K562 (cell line): ENCODE results near the gene PTH2. TPM values are rescaled to one million over a fixed set of nuclear protein-coding genes. Genes with fewer than 3 reads are reported as not detected.

Source experiments
- ATAC-seq: fragments of 200-7000 bp; cut with Tn5 transposase; 3 replicates; pipeline ENCODE4 v1.9.1; 2020; ENCODE audit warnings: moderate library complexity
- BruUV-seq: library from RNA; stranded (reverse); fragments of 400-500 nt; replicated peaks from 2 replicates; lab custom pipeline; 2021; lab: Mats Ljungman, UMichigan
- CTCF ChIA-PET: fragments of 300-600 bp; formaldehyde crosslinking; extraction: SDS; loops from one replicate; lab custom pipeline; 2021; ENCODE audit warnings: low intra/inter-chr PET ratio; lab: Yijun Ruan, JAX
- POLR2A ChIA-PET: fragments of 300-600, 350-650 bp; sonication (Branson Sonifier 250); formaldehyde crosslinking; extraction: SDS; loops from one replicate; lab custom pipeline; 2021; ENCODE audit warnings: antibody characterized with exemption, inconsistent platforms; lab: Yijun Ruan, JAX
- DNase-seq, 4 experiments: peaks; one replicate each; pipeline versions ENCODE4 v3.0.0 to v3.0.0-alpha.2; 2011 to 2018; ENCODE audit warnings: low spot score in 3 of 4, mixed read lengths in 3 of 4; ENCODE audit errors: extremely low read depth in 1 of 4
- FAIRE-seq: peaks from 2 replicates; lab custom pipeline; 2011; peaks lifted over from hg19 to GRCh38; lab: Jason Lieb, UNC
- H2AFZ ChIP-seq: 2 replicates; pipeline ENCODE4 v1.6.0; 2011; ENCODE audit warnings: low read depth, low read length, control low read depth, inconsistent platforms
- H3K27ac ChIP-seq: fragments of 200-600 bp; 3 replicates; pipeline ENCODE4 v1.8.0; 2011; ENCODE audit warnings: low read depth, mild to moderate bottlenecking, control low read depth, inconsistent platforms, low read length, moderate library complexity, mixed read lengths; ENCODE audit errors: extremely low read depth
- H3K27me3 ChIP-seq, 2 experiments: fragments of 300-600 bp in 1 of 2; 2 replicates in 1 of 2; 3 replicates in 1 of 2; pipeline versions ENCODE4 v1.6.0 to v1.8.0; 2011; ENCODE audit warnings: inconsistent platforms in 2 of 2, low read length in 2 of 2, mild to moderate bottlenecking in 1 of 2, mixed read lengths in 1 of 2, moderate library complexity in 1 of 2; ENCODE audit not compliant: control insufficient read depth in 2 of 2, insufficient read depth in 2 of 2
- H3K36me3 ChIP-seq: fragments of 300-600 bp; 3 replicates; pipeline ENCODE4 v1.8.0; 2011; ENCODE audit warnings: mild to moderate bottlenecking, low read length, inconsistent platforms; ENCODE audit not compliant: control insufficient read depth, insufficient read depth
- H3K4me1 ChIP-seq, 2 experiments: fragments of 200-600 bp in 1 of 2; replicated peaks in 1 of 2; 2 replicates in 1 of 2; 3 replicates in 1 of 2; pipeline versions ENCODE4 v1.5.1 to v1.8.0; 2011; ENCODE audit warnings: inconsistent platforms in 2 of 2, low read length in 2 of 2, mild to moderate bottlenecking in 1 of 2, mixed read lengths in 1 of 2, moderate library complexity in 1 of 2; ENCODE audit not compliant: control insufficient read depth in 2 of 2, insufficient read depth in 2 of 2
- H3K4me2 ChIP-seq: 2 replicates; pipeline ENCODE4 v1.6.1; 2011; ENCODE audit warnings: low read length, control low read depth, inconsistent platforms, mixed read lengths; ENCODE audit not compliant: insufficient read depth
- H3K4me3 ChIP-seq: fragments of 200-600 bp; sonication (generic), shearing (Covaris generic); 2 replicates; pipeline ENCODE4 v1.5.1; 2016; ENCODE audit warnings: control low read depth, inconsistent platforms
- H3K79me2 ChIP-seq: fragments of 200-600 bp; 3 replicates; pipeline ENCODE4 v1.8.0; 2011; ENCODE audit warnings: low read length, inconsistent platforms; ENCODE audit not compliant: control insufficient read depth, insufficient read depth
- H3K9ac ChIP-seq, 2 experiments: 2 replicates each; pipeline versions ENCODE4 v1.6.0 to v1.6.1; 2011; ENCODE audit warnings: low read depth in 2 of 2, low read length in 2 of 2, control low read depth in 1 of 2, inconsistent platforms in 1 of 2, mild to moderate bottlenecking in 1 of 2, mixed read lengths in 1 of 2; ENCODE audit not compliant: insufficient read depth in 1 of 2
- H3K9me1 ChIP-seq: one replicate; pipeline ENCODE4 v1.6.0; 2011; ENCODE audit warnings: inconsistent platforms, mild to moderate bottlenecking, low read length, moderate library complexity; ENCODE audit not compliant: control insufficient read depth, insufficient read depth
- H3K9me3 ChIP-seq: replicated peaks from 2 replicates; pipeline ENCODE4 v1.5.1; 2011; ENCODE audit warnings: low read depth, low read length, inconsistent platforms; ENCODE audit not compliant: control insufficient read depth, insufficient read depth
- H4K20me1 ChIP-seq: replicated peaks from 2 replicates; pipeline ENCODE4 v1.6.1; 2011; ENCODE audit warnings: low read length, inconsistent platforms, mixed read lengths; ENCODE audit not compliant: control insufficient read depth, insufficient read depth
- ARID1B ChIP-seq: fragments of 450-650 bp; IDR thresholded peaks from 2 replicates; pipeline ENCODE4 v1.6.1; 2016; ENCODE audit warnings: antibody characterized with exemption, mild to moderate bottlenecking, inconsistent platforms
- HMGN3 ChIP-seq: IDR thresholded peaks from 2 replicates; pipeline ENCODE4 v1.6.1; 2011; ENCODE audit warnings: borderline replicate concordance, low read depth, mild to moderate bottlenecking, mixed read lengths, low read length; ENCODE audit not compliant: insufficient read length; ENCODE audit errors: extremely low read depth
- MEF2A ChIP-seq: IDR thresholded peaks from 2 replicates; pipeline ENCODE4 v1.6.1; 2011; ENCODE audit warnings: low read depth, mild to moderate bottlenecking, low read length, moderate library complexity; ENCODE audit not compliant: control insufficient read depth
- MTA3 ChIP-seq: fragments of 450-650 bp; formaldehyde crosslinking; IDR thresholded peaks from 2 replicates; pipeline ENCODE4 v1.6.1; 2017; ENCODE audit warnings: mild to moderate bottlenecking, borderline replicate concordance
- PML ChIP-seq: IDR thresholded peaks from 2 replicates; pipeline ENCODE4 v1.6.1; 2012; ENCODE audit warnings: low read length, inconsistent platforms
- POLR2H ChIP-seq: IDR thresholded peaks from 2 replicates; pipeline ENCODE4 v1.6.1; 2016; ENCODE audit warnings: missing genetic modification characterization, low read depth, mild to moderate bottlenecking, control low read depth, missing compliant biosample characterization, moderate library complexity
- SRSF1 ChIP-seq: fragments of 200-400 bp; formaldehyde crosslinking; IDR thresholded peaks from 2 replicates; pipeline ENCODE4 v1.6.1; 2017; ENCODE audit warnings: mild to moderate bottlenecking, low read depth, low read length, moderate library complexity
- STAT5B ChIP-seq: fragments of 250-450 bp; sonication (Bioruptor Pico); IDR thresholded peaks from 2 replicates; pipeline ENCODE4 v1.8.0; 2021; ENCODE audit warnings: mild to moderate bottlenecking, inconsistent platforms
- ZNF184 ChIP-seq: sonication (generic); formaldehyde crosslinking; IDR thresholded peaks from 2 replicates; pipeline ENCODE4 v1.5.0; 2020; ENCODE audit warnings: missing genetic modification reagents
- ZNF24 ChIP-seq: fragments of 450-650 bp; IDR thresholded peaks from 2 replicates; pipeline ENCODE4 v1.6.1; 2016
- WGBS: fragments of 100-300 bp; shearing (Covaris generic); methylation state at CpG from one replicate; pipeline ENCODE4 v1.1.6; 2016; ENCODE audit warnings: low coverage, mixed read lengths; ENCODE audit not compliant: insufficient coverage; ENCODE audit errors: missing lambda C conversion rate; 5-methylcytosine and 5-hydroxymethylcytosine counted together
- in situ Hi-C: fragments of 300-500 bp; cut with MboI; formaldehyde crosslinking; loops from 4 replicates; pipeline ENCODE4 v1.15.0; 2018; ENCODE audit warnings: inconsistent platforms, mixed read lengths
- intact Hi-C: fragments of 100-400 bp; cut with micrococcal nuclease; formaldehyde crosslinking; loops from 2 replicates; pipeline ENCODE4 v1.14.2; 2022
- polyA plus RNA-seq, 8 experiments: library from polyadenylated mRNA; depleted of rRNA in 4 of 8; stranded (reverse) in 5 of 8; unstranded in 3 of 8; fragments of >200 nt; fragmentation: Nextera tagmentation in 2 of 8; fragmentation: Illumina TruSeq in 1 of 8; extraction: Ambion mirVana in 2 of 8; extraction: Trizol in 1 of 8; gene quantifications; 2 replicates each; pipeline versions ENCODE4 v1.2.1 to v1.2.3, GENCODE V29; 2011 to 2014; ENCODE audit warnings: inconsistent platforms in 1 of 8, missing spikeins in 1 of 8
- total RNA-seq, 7 experiments: library from RNA; depleted of rRNA in 6 of 7; stranded (reverse); fragments of >200 nt in 6 of 7; fragmentation: Illumina TruSeq in 2 of 7; extraction: Trizol in 2 of 7; gene quantifications; 2 replicates each; pipeline versions ENCODE4 v1.2.1 to v1.2.3, GENCODE V29; 2011 to 2021; ENCODE audit warnings: low replicate concordance in 1 of 7
- TF ChIP-seq, protein P1 (sequence below): sonication (generic); formaldehyde crosslinking; IDR thresholded peaks from 2 replicates; pipeline ENCODE4 v1.8.1; 2023; ENCODE audit warnings: missing genetic modification reagents, mild to moderate bottlenecking, borderline replicate concordance
- TF ChIP-seq, protein P2 (sequence below): fragments of 450-650 bp; IDR thresholded peaks from 2 replicates; pipeline ENCODE4 v1.7.0; 2016; ENCODE audit warnings: borderline replicate concordance
- TF ChIP-seq, protein P3 (sequence below): sonication (generic); formaldehyde crosslinking; IDR thresholded peaks from 2 replicates; pipeline ENCODE4 v1.8.1; 2023; ENCODE audit warnings: mild to moderate bottlenecking, missing genetic modification reagents

The PTH2 gene
- total and polyA plus RNA-seq, 9 of the 15 experiments (the other 6 are each of a cell fraction or from before 2014, with no cell fraction given) = 1.3 TPM; not detected in 8

DNA sequence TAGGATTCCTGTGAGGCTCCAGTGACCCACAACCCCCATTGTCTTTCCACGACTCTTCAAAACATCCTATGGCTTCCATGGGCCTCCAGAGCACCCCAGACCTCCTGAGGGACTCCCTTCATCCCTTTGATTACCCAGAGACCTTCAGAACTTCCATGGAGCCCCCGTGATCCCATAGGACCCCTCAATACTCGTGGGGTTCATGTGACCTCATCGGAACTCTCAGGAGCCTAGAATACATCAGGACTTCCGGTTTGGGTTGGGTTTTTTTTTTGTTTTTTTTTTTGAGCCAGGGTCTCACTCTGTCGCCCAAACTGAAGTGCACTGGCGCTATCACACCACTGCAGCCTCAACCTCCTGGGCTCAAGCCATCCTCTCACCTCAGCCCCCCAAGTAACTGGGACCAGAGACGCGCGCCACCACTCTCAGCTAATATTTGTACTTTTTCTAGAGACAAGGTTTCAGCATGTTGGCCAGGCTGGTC lies 30.6 kb upstream of the PTH2 start:
- Histone ChIP-seq H3K4me2 (peak overlapping the region; percentile 96), H3K27ac (peak overlapping the region; percentile 100), H3K9me1 (no peaks in the 10 kb centered on the region), H3K36me3 (peaks cover 41% of the 10 kb centered on the region; the same call in 2 of the 3 replicates), H3K79me2 (peaks cover 54% of the 10 kb centered on the region), H4K20me1 (no peaks in the 10 kb centered on the region), H3K9me3 (no peaks in the 10 kb centered on the region), H3K4me1 (peaks cover 5 to 40% of the 10 kb centered on the region in 2 experiments; a peak in 4 of 5 replicates), H2AFZ (peak overlapping the region; percentile 95), H3K27me3 (no peaks in the 10 kb centered on the region), H3K4me3 (peak overlapping the region; percentile 93), H3K9ac (peak overlapping the region; percentile 95 to 100)
- in situ Hi-C loops = no loop called here
- ATAC-seq = no peak
- POLR2A ChIA-PET = interaction anchor here (0.6 to 2.8 kb wide), 15 partner anchors 9 to 578 kb away, joined by 3 to 8 read pairs (median 4); partner anchors contain the start of gene DKKL1
- WGBS = 2% methylated on average over 10 of the region's 10 CpGs
- CTCF ChIA-PET = no interaction called here
- intact Hi-C loops = no loop called here
- no peak for FAIRE-seq
- BruUV-seq = TSS peak; percentile 83
- DNase-seq = peak in 3 of 4 experiments; percentile 29 to 72 (median 70)
- TF ChIP-seq PML = no peak
- no peak for TF ChIP-seq ZNF24
- no peak for TF ChIP-seq SRSF1
- TF ChIP-seq MEF2A = no peak
- no peak for TF ChIP-seq ZNF184 (CRISPR knock-in tag)
- no peak for TF ChIP-seq HMGN3
- TF ChIP-seq, protein P1, sequence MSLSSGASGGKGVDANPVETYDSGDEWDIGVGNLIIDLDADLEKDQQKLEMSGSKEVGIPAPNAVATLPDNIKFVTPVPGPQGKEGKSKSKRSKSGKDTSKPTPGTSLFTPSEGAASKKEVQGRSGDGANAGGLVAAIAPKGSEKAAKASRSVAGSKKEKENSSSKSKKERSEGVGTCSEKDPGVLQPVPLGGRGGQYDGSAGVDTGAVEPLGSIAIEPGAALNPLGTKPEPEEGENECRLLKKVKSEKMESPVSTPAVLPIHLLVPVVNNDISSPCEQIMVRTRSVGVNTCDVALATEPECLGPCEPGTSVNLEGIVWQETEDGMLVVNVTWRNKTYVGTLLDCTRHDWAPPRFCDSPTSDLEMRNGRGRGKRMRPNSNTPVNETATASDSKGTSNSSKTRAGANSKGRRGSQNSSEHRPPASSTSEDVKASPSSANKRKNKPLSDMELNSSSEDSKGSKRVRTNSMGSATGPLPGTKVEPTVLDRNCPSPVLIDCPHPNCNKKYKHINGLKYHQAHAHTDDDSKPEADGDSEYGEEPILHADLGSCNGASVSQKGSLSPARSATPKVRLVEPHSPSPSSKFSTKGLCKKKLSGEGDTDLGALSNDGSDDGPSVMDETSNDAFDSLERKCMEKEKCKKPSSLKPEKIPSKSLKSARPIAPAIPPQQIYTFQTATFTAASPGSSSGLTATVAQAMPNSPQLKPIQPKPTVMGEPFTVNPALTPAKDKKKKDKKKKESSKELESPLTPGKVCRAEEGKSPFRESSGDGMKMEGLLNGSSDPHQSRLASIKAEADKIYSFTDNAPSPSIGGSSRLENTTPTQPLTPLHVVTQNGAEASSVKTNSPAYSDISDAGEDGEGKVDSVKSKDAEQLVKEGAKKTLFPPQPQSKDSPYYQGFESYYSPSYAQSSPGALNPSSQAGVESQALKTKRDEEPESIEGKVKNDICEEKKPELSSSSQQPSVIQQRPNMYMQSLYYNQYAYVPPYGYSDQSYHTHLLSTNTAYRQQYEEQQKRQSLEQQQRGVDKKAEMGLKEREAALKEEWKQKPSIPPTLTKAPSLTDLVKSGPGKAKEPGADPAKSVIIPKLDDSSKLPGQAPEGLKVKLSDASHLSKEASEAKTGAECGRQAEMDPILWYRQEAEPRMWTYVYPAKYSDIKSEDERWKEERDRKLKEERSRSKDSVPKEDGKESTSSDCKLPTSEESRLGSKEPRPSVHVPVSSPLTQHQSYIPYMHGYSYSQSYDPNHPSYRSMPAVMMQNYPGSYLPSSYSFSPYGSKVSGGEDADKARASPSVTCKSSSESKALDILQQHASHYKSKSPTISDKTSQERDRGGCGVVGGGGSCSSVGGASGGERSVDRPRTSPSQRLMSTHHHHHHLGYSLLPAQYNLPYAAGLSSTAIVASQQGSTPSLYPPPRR = no peak
- no peak for TF ChIP-seq ARID1B
- TF ChIP-seq, protein P2, sequence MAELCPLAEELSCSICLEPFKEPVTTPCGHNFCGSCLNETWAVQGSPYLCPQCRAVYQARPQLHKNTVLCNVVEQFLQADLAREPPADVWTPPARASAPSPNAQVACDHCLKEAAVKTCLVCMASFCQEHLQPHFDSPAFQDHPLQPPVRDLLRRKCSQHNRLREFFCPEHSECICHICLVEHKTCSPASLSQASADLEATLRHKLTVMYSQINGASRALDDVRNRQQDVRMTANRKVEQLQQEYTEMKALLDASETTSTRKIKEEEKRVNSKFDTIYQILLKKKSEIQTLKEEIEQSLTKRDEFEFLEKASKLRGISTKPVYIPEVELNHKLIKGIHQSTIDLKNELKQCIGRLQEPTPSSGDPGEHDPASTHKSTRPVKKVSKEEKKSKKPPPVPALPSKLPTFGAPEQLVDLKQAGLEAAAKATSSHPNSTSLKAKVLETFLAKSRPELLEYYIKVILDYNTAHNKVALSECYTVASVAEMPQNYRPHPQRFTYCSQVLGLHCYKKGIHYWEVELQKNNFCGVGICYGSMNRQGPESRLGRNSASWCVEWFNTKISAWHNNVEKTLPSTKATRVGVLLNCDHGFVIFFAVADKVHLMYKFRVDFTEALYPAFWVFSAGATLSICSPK = no peak
- no peak for TF ChIP-seq STAT5B (CRISPR knock-in tag)
- TF ChIP-seq MTA3 = peak; percentile 21
- TF ChIP-seq, protein P3, sequence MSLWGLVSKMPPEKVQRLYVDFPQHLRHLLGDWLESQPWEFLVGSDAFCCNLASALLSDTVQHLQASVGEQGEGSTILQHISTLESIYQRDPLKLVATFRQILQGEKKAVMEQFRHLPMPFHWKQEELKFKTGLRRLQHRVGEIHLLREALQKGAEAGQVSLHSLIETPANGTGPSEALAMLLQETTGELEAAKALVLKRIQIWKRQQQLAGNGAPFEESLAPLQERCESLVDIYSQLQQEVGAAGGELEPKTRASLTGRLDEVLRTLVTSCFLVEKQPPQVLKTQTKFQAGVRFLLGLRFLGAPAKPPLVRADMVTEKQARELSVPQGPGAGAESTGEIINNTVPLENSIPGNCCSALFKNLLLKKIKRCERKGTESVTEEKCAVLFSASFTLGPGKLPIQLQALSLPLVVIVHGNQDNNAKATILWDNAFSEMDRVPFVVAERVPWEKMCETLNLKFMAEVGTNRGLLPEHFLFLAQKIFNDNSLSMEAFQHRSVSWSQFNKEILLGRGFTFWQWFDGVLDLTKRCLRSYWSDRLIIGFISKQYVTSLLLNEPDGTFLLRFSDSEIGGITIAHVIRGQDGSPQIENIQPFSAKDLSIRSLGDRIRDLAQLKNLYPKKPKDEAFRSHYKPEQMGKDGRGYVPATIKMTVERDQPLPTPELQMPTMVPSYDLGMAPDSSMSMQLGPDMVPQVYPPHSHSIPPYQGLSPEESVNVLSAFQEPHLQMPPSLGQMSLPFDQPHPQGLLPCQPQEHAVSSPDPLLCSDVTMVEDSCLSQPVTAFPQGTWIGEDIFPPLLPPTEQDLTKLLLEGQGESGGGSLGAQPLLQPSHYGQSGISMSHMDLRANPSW (CRISPR knock-in tag) = no peak
- peak; percentile 87 for TF ChIP-seq POLR2H
